GM21526 (cell line): Measurements from ENCODE around the gene PDIA4.
"Not testable (repeated sequence)": the region's sequence is repeated elsewhere in the genome, so short reads cannot be mapped to it uniquely, and the experiment has no call there.

Source experiments
- ATAC-seq: cut with Tn5 transposase; IDR thresholded peaks from one replicate; pipeline ENCODE4 v1.9.1; 2021; ENCODE audit warnings: moderate library complexity; ENCODE audit not compliant: unreplicated experiment, low FRiP score

The PDIA4 gene

GRCh38 chr7:149036676-149037075 is 8.4 kb upstream of the PDIA4 start:
- no peak for ATAC-seq

GRCh38 chr7:149031353-149031910 is 3.1 kb upstream of the PDIA4 start:
- no peak for ATAC-seq

- not testable (repeated sequence) for ATAC-seq
These were observed 2.1 kb upstream of the PDIA4 start for GRCh38 chr7:149030439-149030838.

GRCh38 chr7:149027611-149028345 is 527 bp downstream of the PDIA4 start:
- ATAC-seq: no peak

GRCh38 chr7:149027055-149027454 is 1.2 kb downstream of the PDIA4 start:
- ATAC-seq: no peak

GRCh38 chr7:149023662-149024061 is 4.6 kb downstream of the PDIA4 start:
- no peak for ATAC-seq

GRCh38 chr7:149022756-149023360 is 5.4 kb downstream of the PDIA4 start:
- no peak for ATAC-seq

GRCh38 chr7:149021725-149022062 is 6.6 kb downstream of the PDIA4 start:
- ATAC-seq: no peak

GRCh38 chr7:149020483-149020882 is 7.8 kb downstream of the PDIA4 start:
- ATAC-seq: no peak

GRCh38 chr7:149016876-149017275 is 11.4 kb downstream of the PDIA4 start:
- ATAC-seq: no peak

GRCh38 chr7:149014309-149014708 is 14.0 kb downstream of the PDIA4 start:
- no peak for ATAC-seq

- ATAC-seq: no peak
These were observed 14.4 kb downstream of the PDIA4 start for GRCh38 chr7:149013876-149014275.

GRCh38 chr7:149012730-149013129 is 15.6 kb downstream of the PDIA4 start:
- ATAC-seq: not testable (repeated sequence)

GRCh38 chr7:149011491-149011890 is 16.8 kb downstream of the PDIA4 start:
- no peak for ATAC-seq

GRCh38 chr7:149010451-149010850 is 17.9 kb downstream of the PDIA4 start:
- no peak for ATAC-seq

- no peak for ATAC-seq
These were observed 18.8 kb downstream of the PDIA4 start for GRCh38 chr7:149009527-149009926.

- ATAC-seq: no peak
These were observed 20.7 kb downstream of the PDIA4 start for GRCh38 chr7:149007611-149008010.

GRCh38 chr7:149007146-149007545 is 21.2 kb downstream of the PDIA4 start:
- ATAC-seq: no peak

- no peak for ATAC-seq
These were observed 22.0 kb downstream of the PDIA4 start for GRCh38 chr7:149006345-149006725.

GRCh38 chr7:149005427-149006344 is 22.6 kb downstream of the PDIA4 start:
- ATAC-seq: no peak
